H1 (cell line): ENCODE results near the gene CCNG1. TPM values are rescaled to one million over a fixed set of nuclear protein-coding genes. Genes with fewer than 3 reads are reported as not detected.

Source experiments
- CTCF ChIA-PET: fragments of 300-600 bp; sonication (Branson Sonifier 250); formaldehyde crosslinking; loops from one replicate; lab custom pipeline; 2021; ENCODE audit not compliant: partially characterized antibody; lab: Charles Lee
- POLR2A ChIA-PET: fragments of 300-600 bp; sonication (Branson Sonifier 250); formaldehyde crosslinking; loops from one replicate; lab custom pipeline; 2021; ENCODE audit warnings: inconsistent platforms; ENCODE audit not compliant: partially characterized antibody; lab: Charles Lee
- DNase-seq, 2 experiments: peaks; one replicate each; pipeline versions ENCODE4 v3.0.0 to v3.0.0-alpha.2; 2010 to 2022; ENCODE audit warnings: low spot score in 2 of 2, low read depth in 1 of 2, mixed read lengths in 1 of 2
- FAIRE-seq: peaks from 2 replicates; lab custom pipeline; 2011; peaks lifted over from hg19 to GRCh38; lab: Jason Lieb, UNC
- H2AFZ ChIP-seq: 2 replicates; pipeline ENCODE4 v1.8.1; 2012; ENCODE audit warnings: low read length, inconsistent platforms
- H2AK5ac ChIP-seq: 2 replicates; pipeline ENCODE4 v1.6.1; 2013; ENCODE audit warnings: low read depth, low read length
- H2BK120ac ChIP-seq: replicated peaks from 2 replicates; pipeline ENCODE3; 2013; ENCODE audit warnings: low read depth, low read length, inconsistent platforms
- H2BK12ac ChIP-seq: 2 replicates; pipeline ENCODE4 v1.6.1; 2013; ENCODE audit warnings: low read depth, low read length
- H2BK15ac ChIP-seq: 2 replicates; pipeline ENCODE4 v1.6.1; 2013; ENCODE audit warnings: low read length
- H2BK20ac ChIP-seq: 2 replicates; pipeline ENCODE4 v1.6.1; 2013; ENCODE audit warnings: low read length
- H2BK5ac ChIP-seq: 2 replicates; pipeline ENCODE4 v1.6.1; 2013; ENCODE audit warnings: low read depth, low read length
- H3K14ac ChIP-seq: 2 replicates; pipeline ENCODE4 v1.6.1; 2013; ENCODE audit warnings: inconsistent platforms; ENCODE audit not compliant: insufficient read length
- H3K18ac ChIP-seq: 2 replicates; pipeline ENCODE4 v1.6.1; 2013; ENCODE audit warnings: low read length; ENCODE audit errors: extremely low read depth
- H3K23ac ChIP-seq: 2 replicates; pipeline ENCODE4 v1.6.1; 2013; ENCODE audit warnings: inconsistent platforms; ENCODE audit not compliant: insufficient read length
- H3K23me2 ChIP-seq: 2 replicates; pipeline ENCODE4 v1.6.1; 2013; ENCODE audit warnings: low read depth, low read length
- H3K27ac ChIP-seq: 2 replicates; pipeline ENCODE4 v1.6.1; 2011; ENCODE audit warnings: low read depth, low read length, inconsistent platforms
- H3K27me3 ChIP-seq, 4 experiments: replicated peaks in 1 of 4; 1 replicate in 1 of 4; 2 replicates in 3 of 4; pipeline versions ENCODE4 v1.6.1 to v1.8.1; 2011 to 2013; ENCODE audit warnings: low read length in 3 of 4, mild to moderate bottlenecking in 3 of 4, inconsistent platforms in 2 of 4, mixed read lengths in 2 of 4, moderate library complexity in 1 of 4; ENCODE audit not compliant: control insufficient read depth in 3 of 4, insufficient read depth in 3 of 4; ENCODE audit errors: extremely low read depth in 1 of 4
- H3K36me3 ChIP-seq, 4 experiments: 2 replicates each; pipeline versions ENCODE4 v1.6.1 to v1.8.1; 2011 to 2013; ENCODE audit warnings: mild to moderate bottlenecking in 4 of 4, low read length in 3 of 4, moderate library complexity in 2 of 4, control low read depth in 1 of 4, inconsistent platforms in 1 of 4; ENCODE audit not compliant: insufficient read depth in 4 of 4, control insufficient read depth in 2 of 4
- H3K4ac ChIP-seq: replicated peaks from 2 replicates; pipeline ENCODE3; 2013; ENCODE audit warnings: low read length, low read depth, mixed read lengths, inconsistent platforms; ENCODE audit not compliant: insufficient read length
- H3K4me1 ChIP-seq, 4 experiments: replicated peaks in 1 of 4; 1 replicate in 1 of 4; 2 replicates in 3 of 4; pipeline versions ENCODE4 v1.6.1 to v1.8.1; 2011 to 2013; ENCODE audit warnings: low read length in 3 of 4, inconsistent platforms in 2 of 4, mixed read lengths in 1 of 4; ENCODE audit not compliant: insufficient read depth in 4 of 4, control insufficient read depth in 3 of 4
- H3K4me2 ChIP-seq, 2 experiments: 2 replicates each; pipeline versions ENCODE4 v1.6.1 to v1.8.1; 2011 to 2013; ENCODE audit warnings: low read depth in 2 of 2, low read length in 2 of 2, control low read depth in 1 of 2, inconsistent platforms in 1 of 2, mild to moderate bottlenecking in 1 of 2; ENCODE audit not compliant: insufficient read depth in 1 of 2
- H3K4me3 ChIP-seq, 4 experiments: fragments of 200-600, 300-600 bp in 1 of 4; sonication (generic), shearing (Covaris generic), sonication (Bioruptor Twin) in 1 of 4; 2 replicates each; pipeline versions ENCODE4 v1.5.1 to v1.8.1; 2011 to 2016; ENCODE audit warnings: low read length in 4 of 4, low read depth in 3 of 4, control low read depth in 2 of 4, inconsistent platforms in 2 of 4, mild to moderate bottlenecking in 2 of 4, mixed read lengths in 1 of 4, moderate library complexity in 1 of 4; ENCODE audit not compliant: insufficient read depth in 2 of 4; ENCODE audit errors: extremely low read depth in 1 of 4
- H3K56ac ChIP-seq: replicated peaks from 2 replicates; pipeline ENCODE3; 2013; ENCODE audit warnings: low read depth, mild to moderate bottlenecking, mixed read lengths, low read length, inconsistent platforms; ENCODE audit not compliant: insufficient read length
- H3K79me1 ChIP-seq: 2 replicates; pipeline ENCODE4 v1.6.1; 2013; ENCODE audit warnings: low read depth, low read length, control low read depth
- H3K79me2 ChIP-seq, 2 experiments: 2 replicates each; pipeline versions ENCODE4 v1.6.1 to v1.8.1; 2012 to 2013; ENCODE audit warnings: low read length in 2 of 2, mild to moderate bottlenecking in 2 of 2, inconsistent platforms in 1 of 2; ENCODE audit not compliant: insufficient read depth in 2 of 2, control insufficient read depth in 1 of 2
- H3K9ac ChIP-seq, 4 experiments: replicated peaks in 1 of 4; 1 replicate in 1 of 4; 2 replicates in 3 of 4; pipeline versions ENCODE4 v1.6.1 to v1.8.1; 2011 to 2013; ENCODE audit warnings: low read depth in 3 of 4, low read length in 3 of 4, control low read depth in 2 of 4, mild to moderate bottlenecking in 2 of 4, moderate library complexity in 2 of 4, inconsistent platforms in 1 of 4; ENCODE audit errors: extremely low read depth in 1 of 4
- H3K9me3 ChIP-seq, 2 experiments: 2 replicates each; pipeline versions ENCODE4 v1.6.1 to v1.8.1; 2012 to 2013; ENCODE audit warnings: mild to moderate bottlenecking in 2 of 2, moderate library complexity in 2 of 2, control low read depth in 1 of 2, inconsistent platforms in 1 of 2, low read depth in 1 of 2, low read length in 1 of 2, mixed read lengths in 1 of 2; ENCODE audit not compliant: insufficient read depth in 2 of 2
- H4K20me1 ChIP-seq, 2 experiments: replicated peaks in 1 of 2; 2 replicates each; pipeline versions ENCODE3 to v1.8.1; 2011 to 2013; ENCODE audit warnings: inconsistent platforms in 2 of 2, low read length in 2 of 2, mild to moderate bottlenecking in 1 of 2; ENCODE audit not compliant: insufficient read depth in 2 of 2, control insufficient read depth in 1 of 2
- H4K5ac ChIP-seq: 2 replicates; pipeline ENCODE4 v1.6.1; 2013; ENCODE audit warnings: low read length, low read depth, mixed read lengths, inconsistent platforms; ENCODE audit not compliant: insufficient read length
- H4K8ac ChIP-seq: 2 replicates; pipeline ENCODE4 v1.8.0; 2013; ENCODE audit warnings: mild to moderate bottlenecking, moderate library complexity, low read length, inconsistent platforms; ENCODE audit not compliant: insufficient read depth; ENCODE audit errors: extremely low read depth
- H4K91ac ChIP-seq: replicated peaks from 2 replicates; pipeline ENCODE3; 2013; ENCODE audit warnings: low read length, mixed read lengths, inconsistent platforms; ENCODE audit not compliant: insufficient read length
- CEBPB ChIP-seq: IDR thresholded peaks from 2 replicates; pipeline ENCODE4 v1.6.1; 2012; ENCODE audit warnings: low read depth, low read length
- EGR1 ChIP-seq: IDR thresholded peaks from 2 replicates; pipeline ENCODE4 v1.6.1; 2011; ENCODE audit warnings: low read depth, low read length, borderline replicate concordance
- EZH2 ChIP-seq: fragments of 200-600 bp; sonication (generic); IDR thresholded peaks from 2 replicates; pipeline ENCODE4 v1.7.1; 2012; ENCODE audit warnings: low read depth, mild to moderate bottlenecking, moderate library complexity, low read length, inconsistent platforms; ENCODE audit not compliant: severe bottlenecking
- GABPA ChIP-seq: IDR thresholded peaks from 2 replicates; pipeline ENCODE4 v1.6.1; 2011; ENCODE audit warnings: mild to moderate bottlenecking, low read length, moderate library complexity, borderline replicate concordance; ENCODE audit not compliant: insufficient read depth
- HDAC2 ChIP-seq, 2 experiments: fragments of 300-600 bp in 1 of 2; sonication (generic) in 1 of 2; IDR thresholded peaks; 2 replicates each; pipeline ENCODE4 v1.6.1; 2011 to 2012; ENCODE audit warnings: low read depth in 2 of 2, low read length in 2 of 2, mild to moderate bottlenecking in 2 of 2, moderate library complexity in 2 of 2, borderline replicate concordance in 1 of 2, inconsistent platforms in 1 of 2
- HDAC6 ChIP-seq: IDR thresholded peaks from one replicate; pipeline ENCODE4 v1.7.1; 2012; ENCODE audit warnings: low read depth, mild to moderate bottlenecking, inconsistent platforms, low read length, moderate library complexity
- MAFK ChIP-seq: IDR thresholded peaks from 2 replicates; pipeline ENCODE4 v1.6.1; 2012; ENCODE audit warnings: low read depth, mild to moderate bottlenecking, improper control_type of control experiment, low read length
- NANOG ChIP-seq: IDR thresholded peaks from 2 replicates; pipeline ENCODE4 v1.6.1; 2011; ENCODE audit warnings: low read length, low read depth, mild to moderate bottlenecking, inconsistent platforms; ENCODE audit not compliant: insufficient read depth, poor library complexity, severe bottlenecking
- PHF8 ChIP-seq: fragments of 200-600 bp; sonication (generic); conservative IDR thresholded peaks from 2 replicates; pipeline ENCODE4 v1.7.1; 2012; ENCODE audit warnings: low read depth, mild to moderate bottlenecking, inconsistent platforms, low read length, moderate library complexity
- RFX5 ChIP-seq: IDR thresholded peaks from 2 replicates; pipeline ENCODE4 v1.6.1; 2011; ENCODE audit warnings: low read depth, low read length, improper control_type of control experiment, borderline replicate concordance
- SIN3A ChIP-seq, 2 experiments: IDR thresholded peaks in 1 of 2; conservative IDR thresholded peaks in 1 of 2; 2 replicates each; pipeline ENCODE4 v1.6.1; 2011 to 2012; ENCODE audit warnings: low read length in 2 of 2, improper control_type of control experiment in 1 of 2, low read depth in 1 of 2, mild to moderate bottlenecking in 1 of 2
- ZNF274 ChIP-seq: IDR thresholded peaks from 2 replicates; pipeline ENCODE4 v1.7.0; 2012; ENCODE audit warnings: low read length, borderline replicate concordance; ENCODE audit errors: extremely low read depth
- polyA plus RNA-seq, 7 experiments: library from polyadenylated mRNA; depleted of rRNA in 3 of 7; stranded (reverse) in 5 of 7; unstranded in 2 of 7; fragments of >200 nt in 5 of 7; fragments of 200-250 nt in 2 of 7; gene quantifications; 1 replicate in 5 of 7; 2 replicates in 1 of 7; 4 replicates in 1 of 7; pipeline versions ENCODE4 v1.2.1 to v1.2.3, GENCODE V29; 2011 to 2013; ENCODE audit warnings: missing spikeins in 2 of 7, mixed read lengths in 2 of 7
- total RNA-seq: library from RNA; stranded (reverse); fragmentation: NEBNext Ultra II Directional; extraction: Animal tissue kit (Norgen Biotek cat#: 25700); gene quantifications from 2 replicates; pipeline ENCODE4 v1.2.1, GENCODE V29; 2021
- TF ChIP-seq, protein P1 (sequence below): IDR thresholded peaks from 2 replicates; pipeline ENCODE4 v1.6.1; 2012; ENCODE audit warnings: inconsistent platforms

Gene CCNG1
- total and polyA plus RNA-seq, 2 of the 8 experiments (the other 6 are each of a cell fraction or from before 2014, with no cell fraction given): 165 to 369 TPM

DNA sequence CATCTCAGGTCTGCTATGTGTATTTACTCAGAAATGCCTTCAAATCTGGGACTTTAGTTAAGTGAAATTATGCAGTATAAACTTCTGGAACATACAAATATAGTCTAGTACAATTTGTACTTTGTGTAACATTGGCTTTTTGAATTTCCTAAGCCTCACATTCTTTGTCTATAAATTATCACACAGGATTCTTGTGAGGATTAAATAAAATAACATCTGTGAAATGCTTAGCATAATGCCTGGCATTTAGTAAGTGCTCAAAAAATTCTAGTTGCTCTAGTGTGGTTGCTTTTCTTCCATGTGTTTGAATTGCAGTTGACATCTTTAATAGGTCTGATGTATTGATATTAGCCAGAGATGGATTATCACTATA is 25.7 kb downstream of the CCNG1 start:
- H3K4me2 ChIP-seq: no peak overlapping the region
- TF ChIP-seq, protein P1, sequence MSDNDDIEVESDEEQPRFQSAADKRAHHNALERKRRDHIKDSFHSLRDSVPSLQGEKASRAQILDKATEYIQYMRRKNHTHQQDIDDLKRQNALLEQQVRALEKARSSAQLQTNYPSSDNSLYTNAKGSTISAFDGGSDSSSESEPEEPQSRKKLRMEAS: no peak
- no peak for TF ChIP-seq EGR1
- TF ChIP-seq RFX5: no peak
- no peak for TF ChIP-seq NANOG
- no peak for TF ChIP-seq HDAC2 (IDR thresholded peaks at IDR 0.05; ENCODE audit: borderline replicate concordance in 1 of 2, low read depth in 2 of 2, low read length in 2 of 2)
- TF ChIP-seq ZNF274: no peak
- no peak for TF ChIP-seq PHF8
- TF ChIP-seq MAFK: no peak
- TF ChIP-seq EZH2: no peak
- TF ChIP-seq CEBPB: no peak
- TF ChIP-seq HDAC6: no peak
- TF ChIP-seq SIN3A (conservative IDR thresholded peaks at IDR 0.05 in 1 of 2, IDR thresholded peaks at IDR 0.05 in 1 of 2; ENCODE audit: low read depth in 1 of 2, low read length in 2 of 2): no peak
- TF ChIP-seq GABPA: no peak

More for the DNA sequence above, 25.7 kb downstream of the CCNG1 start:
- Histone ChIP-seq H3K18ac (no peak overlapping the region), H3K4ac (no peak overlapping the region), H3K9me3 (no peaks in the 10 kb centered on the region), H2AFZ (no peak overlapping the region), H2BK15ac (no peak overlapping the region), H4K5ac (no peak overlapping the region), H3K27me3 (no peaks in the 10 kb centered on the region), H3K9ac (no peak overlapping the region), H3K36me3 (peaks cover 2 to 37% (median 14%) of the 10 kb centered on the region in 4 experiments; a peak in 6 of 8 replicates), H3K4me1 (peaks cover 0 to 7% (median 2%) of the 10 kb centered on the region in 4 experiments; a peak in 4 of 7 replicates), H2BK20ac (no peak overlapping the region), H2BK12ac (no peak overlapping the region), H3K4me3 (no peak overlapping the region), H3K56ac (no peak overlapping the region), H2BK120ac (no peak overlapping the region), H3K27ac (no peak overlapping the region), H3K79me2 (peaks cover 5 to 38% of the 10 kb centered on the region in 2 experiments; a peak in 3 of 4 replicates), H3K79me1 (no peaks in the 10 kb centered on the region; the same call in 1 of the 2 replicates), H2AK5ac (no peak overlapping the region), H3K23me2 (peaks cover 5% of the 10 kb centered on the region; the same call in 1 of the 2 replicates), H4K91ac (no peak overlapping the region), H2BK5ac (no peak overlapping the region), H4K8ac (no peak overlapping the region), H3K23ac (no peak overlapping the region), H3K14ac (no peak overlapping the region), H4K20me1 (no peaks in the 10 kb centered on the region)
- CTCF ChIA-PET: no interaction called here
- no peak for DNase-seq
- no peak for FAIRE-seq
- POLR2A ChIA-PET: interaction anchor here (0.7 to 9.6 kb wide), 4 partner anchors 14 to 766 kb away, joined by 4 to 189 read pairs (median 68); partner anchors contain the start of genes CCNG1 and MAT2B
